Ishikawa (cell line): ENCODE measurements around the gene ETFDH.

ENCODE experiments used
- CEBPB ChIP-seq: IDR thresholded peaks from 2 replicates; pipeline ENCODE4 v1.6.1; 2012
- CREB1 ChIP-seq: IDR thresholded peaks from 2 replicates; pipeline ENCODE4 v1.6.1; 2012; ENCODE audit warnings: low read depth
- EGR1 ChIP-seq: IDR thresholded peaks from 2 replicates; pipeline ENCODE4 v1.6.1; 2012
- EP300 ChIP-seq: IDR thresholded peaks from 2 replicates; pipeline ENCODE4 v1.6.1; 2012; ENCODE audit warnings: borderline replicate concordance
- FOXM1 ChIP-seq: IDR thresholded peaks from 2 replicates; pipeline ENCODE4 v1.6.1; 2012; ENCODE audit warnings: low read depth, borderline replicate concordance
- MAX ChIP-seq: IDR thresholded peaks from 2 replicates; pipeline ENCODE4 v1.6.1; 2012
- NFIC ChIP-seq: IDR thresholded peaks from 2 replicates; pipeline ENCODE4 v1.6.1; 2012
- RAD21 ChIP-seq: IDR thresholded peaks from 2 replicates; pipeline ENCODE4 v1.6.1; 2012; ENCODE audit warnings: low read depth
- TAF1 ChIP-seq: IDR thresholded peaks from 2 replicates; pipeline ENCODE4 v1.6.1; 2012; ENCODE audit warnings: low read depth, mild to moderate bottlenecking
- TCF12 ChIP-seq: IDR thresholded peaks from 2 replicates; pipeline ENCODE4 v1.6.1; 2012; ENCODE audit warnings: low read depth
- TEAD4 ChIP-seq: IDR thresholded peaks from 2 replicates; pipeline ENCODE4 v1.6.1; 2012
- USF1 ChIP-seq: IDR thresholded peaks from 2 replicates; pipeline ENCODE4 v1.6.1; 2012
- YY1 ChIP-seq: IDR thresholded peaks from 2 replicates; pipeline ENCODE4 v1.6.1; 2012; ENCODE audit warnings: low read depth
- ZBTB7A ChIP-seq: IDR thresholded peaks from 2 replicates; pipeline ENCODE4 v1.6.1; 2012; ENCODE audit warnings: low read depth
- TF ChIP-seq, protein P1 (sequence below): IDR thresholded peaks from 2 replicates; pipeline ENCODE4 v1.6.1; 2012; ENCODE audit warnings: low read depth, mild to moderate bottlenecking

ETFDH gene

DNA sequence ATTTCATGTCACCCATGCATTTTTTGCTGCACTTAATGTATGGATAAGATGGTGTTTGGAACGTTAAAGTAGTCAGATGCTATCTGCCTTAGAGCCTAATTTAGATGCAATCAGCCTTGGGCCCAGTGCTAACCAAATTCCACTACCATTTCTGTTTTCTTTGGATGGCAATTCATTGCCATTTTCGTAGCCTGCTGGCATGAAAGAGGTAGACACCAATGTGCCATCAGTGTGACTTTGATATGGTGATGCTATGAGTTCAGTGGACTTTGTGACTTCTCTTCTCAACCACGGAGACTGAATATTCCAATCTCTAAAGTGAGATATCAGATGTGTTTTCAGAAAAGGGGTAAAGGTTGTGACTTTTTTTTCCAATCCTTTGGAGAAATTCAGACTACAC lies 1.5 kb downstream of the ETFDH start:
- TF ChIP-seq TAF1 (no peak), TCF12 (no peak), MAX (no peak), YY1 (no peak), TEAD4 (no peak), FOXM1 (no peak), CREB1 (no peak), CEBPB (no peak), EP300 (no peak), RAD21 (no peak), EGR1 (no peak), NFIC (no peak), ZBTB7A (no peak), USF1 (no peak)
- TF ChIP-seq, protein P1, sequence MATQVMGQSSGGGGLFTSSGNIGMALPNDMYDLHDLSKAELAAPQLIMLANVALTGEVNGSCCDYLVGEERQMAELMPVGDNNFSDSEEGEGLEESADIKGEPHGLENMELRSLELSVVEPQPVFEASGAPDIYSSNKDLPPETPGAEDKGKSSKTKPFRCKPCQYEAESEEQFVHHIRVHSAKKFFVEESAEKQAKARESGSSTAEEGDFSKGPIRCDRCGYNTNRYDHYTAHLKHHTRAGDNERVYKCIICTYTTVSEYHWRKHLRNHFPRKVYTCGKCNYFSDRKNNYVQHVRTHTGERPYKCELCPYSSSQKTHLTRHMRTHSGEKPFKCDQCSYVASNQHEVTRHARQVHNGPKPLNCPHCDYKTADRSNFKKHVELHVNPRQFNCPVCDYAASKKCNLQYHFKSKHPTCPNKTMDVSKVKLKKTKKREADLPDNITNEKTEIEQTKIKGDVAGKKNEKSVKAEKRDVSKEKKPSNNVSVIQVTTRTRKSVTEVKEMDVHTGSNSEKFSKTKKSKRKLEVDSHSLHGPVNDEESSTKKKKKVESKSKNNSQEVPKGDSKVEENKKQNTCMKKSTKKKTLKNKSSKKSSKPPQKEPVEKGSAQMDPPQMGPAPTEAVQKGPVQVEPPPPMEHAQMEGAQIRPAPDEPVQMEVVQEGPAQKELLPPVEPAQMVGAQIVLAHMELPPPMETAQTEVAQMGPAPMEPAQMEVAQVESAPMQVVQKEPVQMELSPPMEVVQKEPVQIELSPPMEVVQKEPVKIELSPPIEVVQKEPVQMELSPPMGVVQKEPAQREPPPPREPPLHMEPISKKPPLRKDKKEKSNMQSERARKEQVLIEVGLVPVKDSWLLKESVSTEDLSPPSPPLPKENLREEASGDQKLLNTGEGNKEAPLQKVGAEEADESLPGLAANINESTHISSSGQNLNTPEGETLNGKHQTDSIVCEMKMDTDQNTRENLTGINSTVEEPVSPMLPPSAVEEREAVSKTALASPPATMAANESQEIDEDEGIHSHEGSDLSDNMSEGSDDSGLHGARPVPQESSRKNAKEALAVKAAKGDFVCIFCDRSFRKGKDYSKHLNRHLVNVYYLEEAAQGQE, result no peak

- no peak for TF ChIP-seq USF1
- no peak for TF ChIP-seq MAX
- TF ChIP-seq NFIC, result no peak
- TF ChIP-seq FOXM1, result no peak
- TF ChIP-seq EGR1, result no peak
- no peak for TF ChIP-seq TCF12
- TF ChIP-seq TEAD4, result no peak
- TF ChIP-seq EP300, result no peak
- no peak for TF ChIP-seq RAD21
- no peak for TF ChIP-seq ZBTB7A
- TF ChIP-seq, protein P1, result no peak
- TF ChIP-seq TAF1, result no peak
- no peak for TF ChIP-seq CREB1
- no peak for TF ChIP-seq YY1
- TF ChIP-seq CEBPB, result no peak
Measured at GRCh38 chr4:158676076-158676475, 4.0 kb downstream of the ETFDH start.

GRCh38 chr4:158678767-158679166 lies 6.7 kb downstream of the ETFDH start:
- TF ChIP-seq TCF12 (no peak), FOXM1 (no peak), EP300 (no peak), NFIC (no peak), CREB1 (no peak), RAD21 (no peak), EGR1 (no peak), TAF1 (no peak), MAX (no peak), CEBPB (no peak), ZBTB7A (no peak), YY1 (no peak), TEAD4 (no peak), USF1 (no peak)
- TF ChIP-seq, protein P1, result no peak

DNA sequence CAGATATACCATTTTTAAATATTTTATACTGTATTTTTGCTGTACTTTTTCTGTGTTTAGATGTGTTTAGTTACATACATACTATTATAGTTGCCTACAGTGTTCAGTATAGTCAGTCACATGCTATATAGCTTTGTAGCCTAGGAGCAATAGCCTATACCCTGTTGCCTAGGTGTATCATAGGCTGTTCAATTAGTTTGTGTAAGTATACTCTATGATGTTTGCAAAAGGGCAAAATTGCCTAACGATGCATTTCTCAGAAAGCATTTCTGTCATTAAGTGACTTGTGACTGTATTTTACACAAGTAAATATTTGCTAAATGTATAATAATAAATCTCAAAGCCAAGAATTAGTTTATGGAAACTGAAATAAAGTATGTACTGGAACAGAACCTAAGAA lies 9.5 kb downstream of the ETFDH start:
- TF ChIP-seq TEAD4, result no peak
- no peak for TF ChIP-seq FOXM1
- no peak for TF ChIP-seq RAD21
- TF ChIP-seq MAX, result no peak
- TF ChIP-seq EP300, result no peak
- TF ChIP-seq TAF1, result no peak
- TF ChIP-seq USF1, result no peak
- no peak for TF ChIP-seq ZBTB7A
- TF ChIP-seq, protein P1, result no peak
